Activated T-cell treated with anti-CD3 and anti-CD28 coated beads for 48 hours (primary cell): ENCODE measurements around the gene COQ2.

Experiments
- DNase-seq: peaks from one replicate; pipeline ENCODE4 v3.0.0-alpha.2; 2020; ENCODE audit warnings: low read depth

The COQ2 gene

DNA sequence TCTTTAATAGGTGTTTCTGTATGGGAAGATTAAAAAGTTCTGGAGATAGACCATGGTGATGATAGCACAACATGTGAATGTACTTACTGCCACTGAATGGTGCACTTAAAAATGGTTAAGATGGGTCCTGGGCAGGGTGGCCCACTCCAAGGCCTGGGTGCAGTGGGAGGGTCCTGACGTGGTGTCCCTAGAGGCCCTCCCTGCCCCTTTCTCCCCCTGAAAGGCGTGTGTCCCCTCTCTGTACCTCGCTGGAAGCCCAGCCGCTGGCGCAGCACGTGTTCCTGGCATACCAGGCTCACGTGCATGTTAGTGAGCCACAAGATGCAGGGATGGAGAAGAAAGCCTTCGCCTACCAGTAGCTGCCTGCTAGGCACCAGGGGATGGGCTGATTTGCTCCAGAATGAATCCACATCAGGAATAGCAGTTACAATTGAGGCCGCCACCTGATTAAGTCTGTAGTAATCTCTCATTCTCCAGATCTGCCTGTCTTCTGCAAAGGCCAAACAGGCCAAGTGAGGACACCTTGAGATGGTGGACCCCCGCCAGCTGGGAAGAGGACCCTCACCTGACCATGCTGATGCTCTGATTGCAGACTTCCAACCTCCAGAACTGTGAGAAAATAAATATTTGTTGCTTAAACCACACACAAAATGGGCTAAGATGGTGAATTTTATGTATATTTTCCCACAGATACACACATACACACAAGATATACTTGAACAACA, 67.5 kb downstream of the COQ2 start:
- DNase-seq, result no peak

DNA sequence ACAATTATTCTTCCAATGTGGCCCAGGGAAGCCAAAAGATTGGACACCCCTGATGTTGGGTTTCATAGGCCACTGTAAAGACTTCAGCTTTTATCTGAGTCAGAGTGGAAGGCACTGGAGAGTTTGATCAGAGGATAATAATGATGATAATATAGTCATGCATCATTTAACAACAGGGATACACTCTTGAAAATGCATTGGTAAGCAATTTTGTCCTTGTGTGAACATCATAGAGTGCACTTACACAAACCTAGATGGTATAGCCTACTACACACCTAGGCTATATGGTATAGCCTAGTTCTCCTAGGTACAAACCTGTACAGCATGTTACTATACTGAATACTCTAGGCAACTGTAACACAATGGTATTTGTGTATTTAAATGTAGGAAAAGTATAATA, 70.5 kb downstream of the COQ2 start:
- DNase-seq, result no peak
